ENCODE measurements around the gene ARF5.

- TF ChIP-seq, protein P1, sequence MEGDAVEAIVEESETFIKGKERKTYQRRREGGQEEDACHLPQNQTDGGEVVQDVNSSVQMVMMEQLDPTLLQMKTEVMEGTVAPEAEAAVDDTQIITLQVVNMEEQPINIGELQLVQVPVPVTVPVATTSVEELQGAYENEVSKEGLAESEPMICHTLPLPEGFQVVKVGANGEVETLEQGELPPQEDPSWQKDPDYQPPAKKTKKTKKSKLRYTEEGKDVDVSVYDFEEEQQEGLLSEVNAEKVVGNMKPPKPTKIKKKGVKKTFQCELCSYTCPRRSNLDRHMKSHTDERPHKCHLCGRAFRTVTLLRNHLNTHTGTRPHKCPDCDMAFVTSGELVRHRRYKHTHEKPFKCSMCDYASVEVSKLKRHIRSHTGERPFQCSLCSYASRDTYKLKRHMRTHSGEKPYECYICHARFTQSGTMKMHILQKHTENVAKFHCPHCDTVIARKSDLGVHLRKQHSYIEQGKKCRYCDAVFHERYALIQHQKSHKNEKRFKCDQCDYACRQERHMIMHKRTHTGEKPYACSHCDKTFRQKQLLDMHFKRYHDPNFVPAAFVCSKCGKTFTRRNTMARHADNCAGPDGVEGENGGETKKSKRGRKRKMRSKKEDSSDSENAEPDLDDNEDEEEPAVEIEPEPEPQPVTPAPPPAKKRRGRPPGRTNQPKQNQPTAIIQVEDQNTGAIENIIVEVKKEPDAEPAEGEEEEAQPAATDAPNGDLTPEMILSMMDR (conservative IDR thresholded peaks at IDR 0.05): no peak
- TF ChIP-seq ZFX (IDR thresholded peaks at IDR 0.05): no peak
Measured at GRCh38 chr7:127580612-127581011, 7.6 kb upstream of the ARF5 start.

All from C4-2B (cell line).